Measurements from ENCODE around the gene MYPOP. TPM values are rescaled to one million over a fixed set of nuclear protein-coding genes. Genes with fewer than 3 reads are reported as not detected.
A peak's percentile ranks its signal among the peaks of the same experiment; 100 is the strongest.

The MYPOP gene
- total and polyA plus RNA-seq, 2 of the 13 experiments (the other 11 are each of a cell fraction or from before 2014, with no cell fraction given), result 2.3 to 2.7 TPM

- TF ChIP-seq ZNF709 (CRISPR knock-in tag; IDR thresholded peaks at IDR 0.05), result peak; percentile 31; the same call in 1 of the 2 replicates
- TF ChIP-seq ZFAT (CRISPR knock-in tag; conservative IDR thresholded peaks at IDR 0.05), result no peak
- peak; percentile 53; the same call in 1 of the 2 replicates for TF ChIP-seq CENPT (CRISPR knock-in tag; IDR thresholded peaks at IDR 0.05; ENCODE audit: low read depth)
- TF ChIP-seq AKAP8 (CRISPR knock-in tag; IDR thresholded peaks at IDR 0.05), result peak; percentile 40; the same call in 1 of the 2 replicates
- no peak for TF ChIP-seq DDIT3 (CRISPR knock-in tag; IDR thresholded peaks at IDR 0.05)
- 0 out of 2 replicates have a peak, but pooled peaks have one; percentile 31 for TF ChIP-seq PLSCR1 (CRISPR knock-in tag; IDR thresholded peaks at IDR 0.05; ENCODE audit: borderline replicate concordance)
- 0 out of 2 replicates have a peak, but pooled peaks have one; percentile 36 for TF ChIP-seq THAP8 (CRISPR knock-in tag; IDR thresholded peaks at IDR 0.05; ENCODE audit: borderline replicate concordance)
- 0 out of 2 replicates have a peak, but pooled peaks have one; percentile 12 for TF ChIP-seq SIN3A (IDR thresholded peaks at IDR 0.05; ENCODE audit: borderline replicate concordance, low read depth, low read length)
- peak; percentile 46; the same call in 1 of the 3 replicates for TF ChIP-seq MXI1 (IDR thresholded peaks at IDR 0.05; ENCODE audit: borderline replicate concordance, low read depth, low read length)
- TF ChIP-seq HDAC1 (CRISPR knock-in tag; IDR thresholded peaks at IDR 0.05), result peak; percentile 41; the same call in 1 of the 2 replicates
- peak; percentile 39; the same call in 1 of the 2 replicates for TF ChIP-seq TFDP1 (CRISPR knock-in tag; IDR thresholded peaks at IDR 0.05; ENCODE audit: borderline replicate concordance)
- TF ChIP-seq ZFP62 (CRISPR knock-in tag; IDR thresholded peaks at IDR 0.05), result no peak
- TF ChIP-seq ZNF138 (CRISPR knock-in tag; IDR thresholded peaks at IDR 0.05; ENCODE audit: low read depth), result peak; percentile 8; the same call in 1 of the 2 replicates
- no peak for TF ChIP-seq THAP7 (CRISPR knock-in tag; IDR thresholded peaks at IDR 0.05)
- peak; percentile 84 for TF ChIP-seq BCL3 (CRISPR knock-in tag; IDR thresholded peaks at IDR 0.05)
- no peak for TF ChIP-seq HNRNPL (IDR thresholded peaks at IDR 0.05; ENCODE audit: low read depth, low read length)
- no peak for TF ChIP-seq ZNF468 (CRISPR knock-in tag; IDR thresholded peaks at IDR 0.05)
- TF ChIP-seq BORCS8-MEF2B (CRISPR knock-in tag; IDR thresholded peaks at IDR 0.05), result peak; percentile 16; the same call in 1 of the 2 replicates
- TF ChIP-seq HOXA7 (CRISPR knock-in tag; IDR thresholded peaks at IDR 0.05), result no peak
- TF ChIP-seq TEAD3 (CRISPR knock-in tag; optimal IDR thresholded peaks at IDR 0.05; ENCODE audit: borderline replicate concordance), result peak; percentile 9
- TF ChIP-seq PRMT3 (CRISPR knock-in tag; IDR thresholded peaks at IDR 0.05; ENCODE audit: borderline replicate concordance, low read depth), result peak; percentile 60; the same call in 1 of the 2 replicates
- 0 out of 2 replicates have a peak, but pooled peaks have one; percentile 52 for TF ChIP-seq LBX2 (CRISPR knock-in tag; IDR thresholded peaks at IDR 0.05; ENCODE audit: borderline replicate concordance)
Measured at GRCh38 chr19:45885556-45886426, 16.6 kb downstream of the MYPOP start, which contains the start of gene IRF2BP1 (continued).
